Neutrophil (primary cell): ENCODE results near the gene ICA1L.

Source experiments
- H3K27ac ChIP-seq: fragments of 200-600 bp; sonication (generic); 2 replicates; pipeline ENCODE4 v1.5.1; 2016; ENCODE audit warnings: mild to moderate bottlenecking, moderate library complexity
- H3K27me3 ChIP-seq: fragments of 200-600 bp; sonication (generic); 2 replicates; pipeline ENCODE4 v1.6.0; 2016; ENCODE audit warnings: mild to moderate bottlenecking
- H3K36me3 ChIP-seq: fragments of 200-600 bp; sonication (generic); 2 replicates; pipeline ENCODE4 v1.5.1; 2017
- H3K4me1 ChIP-seq, 2 experiments: fragments of 200-600 bp in 1 of 2; sonication (generic) in 1 of 2; 1 replicate in 1 of 2; 2 replicates in 1 of 2; pipeline versions ENCODE4 v1.5.1 to v1.6.1; 2013 to 2016; ENCODE audit warnings: low read depth in 1 of 2, low read length in 1 of 2, mild to moderate bottlenecking in 1 of 2, moderate library complexity in 1 of 2; ENCODE audit not compliant: control insufficient read depth in 1 of 2, insufficient read depth in 1 of 2
- H3K4me3 ChIP-seq, 2 experiments: fragments of 200-600 bp in 1 of 2; sonication (generic) in 1 of 2; 1 replicate in 1 of 2; 2 replicates in 1 of 2; pipeline ENCODE4 v1.5.1; 2013 to 2016; ENCODE audit warnings: low read depth in 1 of 2, low read length in 1 of 2, mild to moderate bottlenecking in 1 of 2, moderate library complexity in 1 of 2
- H3K9me3 ChIP-seq: fragments of 200-600 bp; sonication (generic); 2 replicates; pipeline ENCODE4 v1.5.1; 2016
- TF ChIP-seq, protein P1 (sequence below): fragments of 200-600 bp; sonication (generic); IDR thresholded peaks from 2 replicates; pipeline ENCODE4 v1.5.1; 2016; ENCODE audit warnings: antibody characterized with exemption

ICA1L gene

GRCh38 chr2:202818321-202818720, 53.2 kb downstream of the ICA1L start:
- Histone ChIP-seq H3K4me3 (no peak overlapping the region), H3K9me3 (no peaks in the 10 kb centered on the region), H3K27ac (no peak overlapping the region), H3K36me3 (no peaks in the 10 kb centered on the region), H3K4me1 (no peaks in the 10 kb centered on the region), H3K27me3 (no peaks in the 10 kb centered on the region)
- TF ChIP-seq, protein P1, sequence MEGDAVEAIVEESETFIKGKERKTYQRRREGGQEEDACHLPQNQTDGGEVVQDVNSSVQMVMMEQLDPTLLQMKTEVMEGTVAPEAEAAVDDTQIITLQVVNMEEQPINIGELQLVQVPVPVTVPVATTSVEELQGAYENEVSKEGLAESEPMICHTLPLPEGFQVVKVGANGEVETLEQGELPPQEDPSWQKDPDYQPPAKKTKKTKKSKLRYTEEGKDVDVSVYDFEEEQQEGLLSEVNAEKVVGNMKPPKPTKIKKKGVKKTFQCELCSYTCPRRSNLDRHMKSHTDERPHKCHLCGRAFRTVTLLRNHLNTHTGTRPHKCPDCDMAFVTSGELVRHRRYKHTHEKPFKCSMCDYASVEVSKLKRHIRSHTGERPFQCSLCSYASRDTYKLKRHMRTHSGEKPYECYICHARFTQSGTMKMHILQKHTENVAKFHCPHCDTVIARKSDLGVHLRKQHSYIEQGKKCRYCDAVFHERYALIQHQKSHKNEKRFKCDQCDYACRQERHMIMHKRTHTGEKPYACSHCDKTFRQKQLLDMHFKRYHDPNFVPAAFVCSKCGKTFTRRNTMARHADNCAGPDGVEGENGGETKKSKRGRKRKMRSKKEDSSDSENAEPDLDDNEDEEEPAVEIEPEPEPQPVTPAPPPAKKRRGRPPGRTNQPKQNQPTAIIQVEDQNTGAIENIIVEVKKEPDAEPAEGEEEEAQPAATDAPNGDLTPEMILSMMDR = no peak

GRCh38 chr2:202817771-202818170, 53.8 kb downstream of the ICA1L start:
- H3K36me3 ChIP-seq = no peaks in the 10 kb centered on the region
- no peaks in the 10 kb centered on the region for H3K27me3 ChIP-seq
- TF ChIP-seq, protein P1 = no peak
- no peaks in the 10 kb centered on the region for H3K9me3 ChIP-seq
- no peaks in the 10 kb centered on the region for H3K4me1 ChIP-seq
- no peak overlapping the region for H3K4me3 ChIP-seq
- no peak overlapping the region for H3K27ac ChIP-seq

- Histone ChIP-seq H3K4me3 (no peak overlapping the region), H3K27ac (no peak overlapping the region), H3K36me3 (no peaks in the 10 kb centered on the region), H3K27me3 (no peaks in the 10 kb centered on the region), H3K4me1 (no peaks in the 10 kb centered on the region), H3K9me3 (no peaks in the 10 kb centered on the region)
- TF ChIP-seq, protein P1 = no peak
Observed at GRCh38 chr2:202815548-202816360, 55.8 kb downstream of the ICA1L start.

DNA sequence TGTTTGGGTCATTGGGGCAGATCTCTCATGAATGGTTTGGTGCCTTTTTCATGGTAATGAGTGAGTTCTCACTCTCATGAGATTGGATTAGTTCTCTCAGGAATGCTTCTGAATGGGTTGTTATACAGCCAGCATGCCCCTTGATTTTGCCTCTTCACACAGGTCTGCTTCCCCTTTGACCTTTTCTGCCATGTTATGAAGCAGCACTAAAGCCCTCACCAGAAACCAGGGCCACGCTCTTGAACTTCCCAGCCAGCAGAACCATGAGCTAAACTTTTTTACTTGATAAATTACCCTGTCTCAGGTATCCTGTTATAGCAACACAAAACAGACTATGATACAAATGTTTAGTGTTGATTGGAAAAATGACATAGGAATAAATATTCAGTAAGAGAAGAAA, 57.3 kb downstream of the ICA1L start:
- TF ChIP-seq, protein P1 = no peak
- Histone ChIP-seq H3K27ac (no peak overlapping the region), H3K4me1 (no peaks in the 10 kb centered on the region), H3K36me3 (no peaks in the 10 kb centered on the region), H3K9me3 (no peaks in the 10 kb centered on the region), H3K4me3 (no peak overlapping the region), H3K27me3 (no peaks in the 10 kb centered on the region)

GRCh38 chr2:202813387-202813786, 58.2 kb downstream of the ICA1L start:
- no peaks in the 10 kb centered on the region for H3K4me1 ChIP-seq
- H3K4me3 ChIP-seq = no peak overlapping the region
- H3K27me3 ChIP-seq = no peaks in the 10 kb centered on the region
- TF ChIP-seq, protein P1 = no peak
- no peaks in the 10 kb centered on the region for H3K36me3 ChIP-seq
- H3K27ac ChIP-seq = no peak overlapping the region
- no peaks in the 10 kb centered on the region for H3K9me3 ChIP-seq
